Pancreas (tissue), 10 donors: Measurements from ENCODE around the gene EPB41L3. TPM values are rescaled to one million over a fixed set of nuclear protein-coding genes. Genes with fewer than 3 reads are reported as not detected.

Source experiments
- ATAC-seq, 4 donors: fragments of 200-7000 bp; cut with Tn5 transposase; one replicate each; pipeline versions ENCODE4 v1.8.0 to v1.9.1; 2020; ENCODE audit warnings: mild to moderate bottlenecking in 4 of 4, moderate library complexity in 4 of 4
- DNase-seq, 6 donors: peaks; one replicate each; pipeline ENCODE4 v3.0.0-alpha.2; 2020
- FAIRE-seq: peaks from 2 replicates; lab custom pipeline; 2012; peaks lifted over from hg19 to GRCh38; lab: Jason Lieb, UNC
- H3K27ac ChIP-seq, 4 donors: fragments of 200-600 bp; sonication (generic); 1 replicate in 3 of 4; 2 replicates in 1 of 4; pipeline versions ENCODE4 v1.5.0 to v1.8.0; 2020
- H3K27me3 ChIP-seq, 4 donors: fragments of 200-600 bp; one replicate each; pipeline ENCODE4 v1.8.0; 2021
- H3K36me3 ChIP-seq, 3 donors: fragments of 200-600 bp; sonication (generic) in 1 of 3; one replicate each; pipeline versions ENCODE4 v1.5.0 to v1.8.0; 2020 to 2021
- H3K4me1 ChIP-seq, 3 donors: fragments of 200-600 bp; one replicate each; pipeline ENCODE4 v1.8.0; 2021
- H3K4me3 ChIP-seq, 4 donors: fragments of 200-600 bp; sonication (generic) in 2 of 4; one replicate each; pipeline versions ENCODE4 v1.5.0 to v1.8.0; 2020 to 2021
- H3K9me3 ChIP-seq, 4 donors: fragments of 200-600 bp; one replicate each; pipeline ENCODE4 v1.8.0; 2021
- WGBS, 2 donors: extraction: QIAGEN DNeasy Blood & Tissue Kit; methylation state at CpG; one replicate each; pipeline ENCODE4 v1.1.7; 2013; 5-methylcytosine and 5-hydroxymethylcytosine counted together
- intact Hi-C, 3 donors: fragments of 100-400 bp; cut with DNase I; formaldehyde crosslinking; loops; one replicate each; pipeline versions ENCODE4 v1.11.1 to v1.14.2; 2022
- polyA plus RNA-seq, 2 donors: library from polyadenylated mRNA; stranded (reverse); fragments of 200-250 nt; gene quantifications; one replicate each; pipeline ENCODE4 v1.2.3, GENCODE V29; 2013
- total RNA-seq, 6 donors: library from RNA; stranded (reverse); fragmentation: NEBNext Ultra II Directional in 4 of 6; extraction: Animal tissue kit (Norgen Biotek cat#: 25700) in 4 of 6; gene quantifications; one replicate each; pipeline versions ENCODE4 v1.2.1 to v1.2.4, GENCODE V29; 2021 to 2023
- TF ChIP-seq, protein P1 (sequence below), 4 donors: fragments of 200-600 bp; sonication (generic) in 3 of 4; IDR thresholded peaks; one replicate each; pipeline versions ENCODE4 v1.5.0 to v1.8.0; 2021; ENCODE audit warnings: antibody characterized with exemption in 4 of 4
- donor health status: healthy with polysubstance abuse.
- donor health status: DM: no; HTN: no; CAD: no; lungs with moderate emphysema.
- donor health status: DM: no; HTN: no; CAD: no.
- donor health status: control.
- donor health status: control.
- donor health status: Bipolar disorder and iron deficiency.
- donor health status: DM: yes; HTN: yes; CAD: no.
- donor health status: DM: no; HTN: no; CAD: no.
- donor health status: DM: no; HTN: no; CAD: no.
- donor health status: DM: yes; HTN: yes; CAD: no.

The EPB41L3 gene
- total and polyA plus RNA-seq, 8 donors: 3.8 to 18.3 (median 11.1) TPM

DNA sequence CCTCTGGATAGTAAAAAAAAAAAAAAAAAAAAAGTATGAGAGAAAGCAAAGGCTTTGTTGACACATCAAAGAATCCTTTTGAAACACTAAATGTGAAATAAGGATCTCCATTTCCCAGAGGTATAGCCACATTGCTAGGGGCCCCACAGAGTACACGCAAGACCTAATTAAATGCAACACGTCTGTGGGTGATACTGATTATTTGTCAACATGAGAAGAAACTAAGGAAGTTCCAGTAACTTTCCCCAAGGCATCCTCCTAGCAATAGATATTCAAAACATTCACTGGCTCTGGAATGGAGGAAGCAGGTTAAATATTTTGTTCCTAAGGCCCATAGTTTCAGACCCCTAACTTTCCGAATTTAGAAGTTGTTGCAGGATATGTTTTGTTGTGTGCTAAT is 24.6 kb upstream of the EPB41L3 start:
- ATAC-seq (no peak), DNase-seq (no peak), FAIRE-seq (no peak)
- Histone ChIP-seq H3K9me3 (no peaks in the 10 kb centered on the region), H3K27ac (no peak overlapping the region), H3K36me3 (no peaks in the 10 kb centered on the region), H3K4me1 (no peaks in the 10 kb centered on the region), H3K27me3 (no peaks in the 10 kb centered on the region), H3K4me3 (no peak overlapping the region)
- intact Hi-C loops: no loop called here
- TF ChIP-seq, protein P1, sequence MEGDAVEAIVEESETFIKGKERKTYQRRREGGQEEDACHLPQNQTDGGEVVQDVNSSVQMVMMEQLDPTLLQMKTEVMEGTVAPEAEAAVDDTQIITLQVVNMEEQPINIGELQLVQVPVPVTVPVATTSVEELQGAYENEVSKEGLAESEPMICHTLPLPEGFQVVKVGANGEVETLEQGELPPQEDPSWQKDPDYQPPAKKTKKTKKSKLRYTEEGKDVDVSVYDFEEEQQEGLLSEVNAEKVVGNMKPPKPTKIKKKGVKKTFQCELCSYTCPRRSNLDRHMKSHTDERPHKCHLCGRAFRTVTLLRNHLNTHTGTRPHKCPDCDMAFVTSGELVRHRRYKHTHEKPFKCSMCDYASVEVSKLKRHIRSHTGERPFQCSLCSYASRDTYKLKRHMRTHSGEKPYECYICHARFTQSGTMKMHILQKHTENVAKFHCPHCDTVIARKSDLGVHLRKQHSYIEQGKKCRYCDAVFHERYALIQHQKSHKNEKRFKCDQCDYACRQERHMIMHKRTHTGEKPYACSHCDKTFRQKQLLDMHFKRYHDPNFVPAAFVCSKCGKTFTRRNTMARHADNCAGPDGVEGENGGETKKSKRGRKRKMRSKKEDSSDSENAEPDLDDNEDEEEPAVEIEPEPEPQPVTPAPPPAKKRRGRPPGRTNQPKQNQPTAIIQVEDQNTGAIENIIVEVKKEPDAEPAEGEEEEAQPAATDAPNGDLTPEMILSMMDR (IDR thresholded peaks at IDR 0.05): no peak
- WGBS, 2 donors: 67 to 74% methylated on average over 3 of the region's 3 CpGs

DNA sequence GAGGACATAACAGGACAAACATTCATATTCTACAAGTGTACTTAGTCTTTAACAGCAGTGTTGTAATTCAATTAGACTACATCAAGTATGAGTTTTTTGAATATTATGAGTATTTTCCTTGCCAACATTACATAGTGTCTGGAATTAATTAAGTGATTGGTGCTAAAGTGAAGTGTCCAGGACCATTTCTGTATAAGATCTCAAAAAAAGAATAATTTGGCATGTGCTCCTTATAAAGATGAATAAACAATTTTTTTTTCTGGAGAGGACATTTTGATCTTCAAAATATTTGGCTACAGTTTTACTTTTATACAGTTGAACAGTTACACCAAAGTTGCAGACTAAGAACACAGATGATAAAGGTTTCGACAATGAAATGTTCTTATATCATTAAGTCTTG is 15.1 kb upstream of the EPB41L3 start:
- H3K4me3 ChIP-seq: no peak overlapping the region
- no peak for ATAC-seq
- no peaks in the 10 kb centered on the region for H3K9me3 ChIP-seq
- no peak overlapping the region for H3K27ac ChIP-seq
- no peaks in the 10 kb centered on the region for H3K36me3 ChIP-seq
- TF ChIP-seq, protein P1 (IDR thresholded peaks at IDR 0.05): no peak
- no peaks in the 10 kb centered on the region for H3K27me3 ChIP-seq
- H3K4me1 ChIP-seq: no peaks in the 10 kb centered on the region
- FAIRE-seq: no peak
- 86 to 88% methylated on average over 1 of the region's 1 CpG for WGBS, 2 donors
- no peak for DNase-seq
- intact Hi-C loops: no loop called here

DNA sequence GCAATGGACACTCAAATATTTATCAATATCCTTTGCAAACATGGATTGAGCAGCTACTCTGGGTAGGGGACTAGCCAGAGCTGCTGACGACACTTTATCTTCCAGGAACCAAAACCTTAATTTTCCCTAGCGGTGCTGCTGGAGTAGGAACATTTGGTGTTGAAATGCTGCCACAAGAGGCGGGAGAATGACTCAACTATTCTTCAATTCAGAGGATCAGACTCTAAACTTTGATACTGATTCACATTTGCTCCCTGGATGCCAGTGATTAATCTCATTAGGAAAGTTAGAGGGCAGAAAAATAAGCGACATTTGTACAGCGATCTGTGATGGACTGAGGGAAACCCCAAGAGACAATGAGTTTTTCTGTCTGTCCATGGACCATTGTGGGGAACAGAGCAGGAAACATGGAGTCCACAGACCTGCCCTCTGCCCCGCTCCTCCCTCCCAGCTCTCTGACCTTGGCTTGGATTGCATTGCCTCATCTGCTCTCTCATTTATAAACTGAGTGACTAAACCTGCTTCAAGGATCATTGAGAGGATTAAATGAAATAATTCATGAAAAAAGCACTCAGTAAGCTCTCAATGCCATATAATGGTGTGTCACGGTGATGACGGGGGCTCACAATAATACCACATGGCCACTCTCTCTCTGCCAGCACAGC is 12.6 kb upstream of the EPB41L3 start:
- no peaks in the 10 kb centered on the region for H3K36me3 ChIP-seq
- TF ChIP-seq, protein P1 (IDR thresholded peaks at IDR 0.05): no peak
- ATAC-seq (peak in 2 of 4 donors; percentile 69 to 74), FAIRE-seq (no peak), DNase-seq (no peak)
- WGBS, 2 donors: 58 to 62% methylated on average over 8 of the region's 8 CpGs
- no peak overlapping the region for H3K27ac ChIP-seq
- H3K9me3 ChIP-seq: no peaks in the 10 kb centered on the region
- H3K27me3 ChIP-seq: no peaks in the 10 kb centered on the region
- H3K4me1 ChIP-seq: no peaks in the 10 kb centered on the region
- intact Hi-C loops: no loop called here
- H3K4me3 ChIP-seq: no peak overlapping the region

DNA sequence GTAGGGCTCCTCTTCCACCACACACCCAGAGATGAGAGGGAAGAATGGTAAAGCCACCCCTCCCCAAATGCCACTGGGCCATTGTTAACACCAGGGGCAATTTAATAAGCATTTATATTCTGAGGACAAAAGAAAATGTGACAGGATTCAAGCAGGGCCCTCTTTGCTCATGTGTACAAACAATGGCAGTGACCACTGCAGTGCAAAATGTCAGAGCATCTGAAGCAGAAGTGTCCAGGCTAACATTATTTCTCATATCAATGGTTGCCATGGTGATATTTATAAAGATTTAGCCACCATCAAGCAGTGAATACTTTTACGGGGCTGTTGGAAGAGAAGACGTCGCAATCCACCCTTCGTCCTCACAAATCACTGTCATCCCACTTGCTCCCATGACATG is 10.8 kb upstream of the EPB41L3 start:
- WGBS, 2 donors: 77 to 86% methylated on average over 4 of the region's 4 CpGs
- TF ChIP-seq, protein P1 (IDR thresholded peaks at IDR 0.05): no peak
- intact Hi-C loops: no loop called here

DNA sequence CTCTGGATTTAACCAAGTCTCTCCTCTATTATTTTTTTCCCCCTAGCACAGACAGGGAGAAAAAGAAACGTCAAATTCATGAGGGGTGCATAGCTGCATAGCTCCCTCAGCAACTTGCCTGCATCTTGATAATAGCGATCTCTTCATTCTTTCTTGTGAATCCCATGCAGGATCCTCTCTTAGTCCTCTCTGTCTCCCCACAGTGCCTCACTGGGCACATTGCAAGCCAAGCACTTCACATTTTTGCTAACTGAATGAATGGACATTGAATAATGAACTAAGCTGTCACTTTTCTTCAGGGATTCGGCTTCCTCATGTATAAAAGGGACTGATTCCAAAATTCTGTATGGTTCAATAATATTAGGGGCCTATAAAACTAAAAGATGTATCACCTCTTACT is 2.9 kb upstream of the EPB41L3 start:
- peak in 3 of 4 donors; percentile 52 to 61 (median 59) for ATAC-seq
- intact Hi-C loops: no loop called here
- DNase-seq: no peak
- H3K4me1 ChIP-seq: no peaks in the 10 kb centered on the region
- no peak overlapping the region for H3K4me3 ChIP-seq
- TF ChIP-seq, protein P1 (IDR thresholded peaks at IDR 0.05): no peak
- no peak for FAIRE-seq
- H3K27ac ChIP-seq: no peak overlapping the region
- no peaks in the 10 kb centered on the region for H3K9me3 ChIP-seq
- H3K27me3 ChIP-seq: no peaks in the 10 kb centered on the region
- no peaks in the 10 kb centered on the region for H3K36me3 ChIP-seq
- WGBS, 2 donors: 15 to 19% methylated on average over 3 of the region's 3 CpGs

More for the DNA sequence above, 10.8 kb upstream of the EPB41L3 start:
- ATAC-seq (no peak), DNase-seq (no peak), FAIRE-seq (no peak)
- Histone ChIP-seq H3K4me1 (no peaks in the 10 kb centered on the region), H3K27me3 (no peaks in the 10 kb centered on the region), H3K27ac (no peak overlapping the region), H3K36me3 (no peaks in the 10 kb centered on the region), H3K4me3 (no peak overlapping the region), H3K9me3 (no peaks in the 10 kb centered on the region)
